DMS114 treated with DMSO at 0.1 percent for 48 hours (cell line): Measurements from ENCODE around the gene TEPSIN.
"Not testable (repeated sequence)": the region's sequence is repeated elsewhere in the genome, so short reads cannot be mapped to it uniquely, and the experiment has no call there.

ENCODE experiments used
- DNase-seq: peaks from one replicate; lab custom pipeline; 2025; ENCODE audit not compliant: unreplicated experiment; lab: John Stamatoyannopoulos, UW

TEPSIN gene

DNA sequence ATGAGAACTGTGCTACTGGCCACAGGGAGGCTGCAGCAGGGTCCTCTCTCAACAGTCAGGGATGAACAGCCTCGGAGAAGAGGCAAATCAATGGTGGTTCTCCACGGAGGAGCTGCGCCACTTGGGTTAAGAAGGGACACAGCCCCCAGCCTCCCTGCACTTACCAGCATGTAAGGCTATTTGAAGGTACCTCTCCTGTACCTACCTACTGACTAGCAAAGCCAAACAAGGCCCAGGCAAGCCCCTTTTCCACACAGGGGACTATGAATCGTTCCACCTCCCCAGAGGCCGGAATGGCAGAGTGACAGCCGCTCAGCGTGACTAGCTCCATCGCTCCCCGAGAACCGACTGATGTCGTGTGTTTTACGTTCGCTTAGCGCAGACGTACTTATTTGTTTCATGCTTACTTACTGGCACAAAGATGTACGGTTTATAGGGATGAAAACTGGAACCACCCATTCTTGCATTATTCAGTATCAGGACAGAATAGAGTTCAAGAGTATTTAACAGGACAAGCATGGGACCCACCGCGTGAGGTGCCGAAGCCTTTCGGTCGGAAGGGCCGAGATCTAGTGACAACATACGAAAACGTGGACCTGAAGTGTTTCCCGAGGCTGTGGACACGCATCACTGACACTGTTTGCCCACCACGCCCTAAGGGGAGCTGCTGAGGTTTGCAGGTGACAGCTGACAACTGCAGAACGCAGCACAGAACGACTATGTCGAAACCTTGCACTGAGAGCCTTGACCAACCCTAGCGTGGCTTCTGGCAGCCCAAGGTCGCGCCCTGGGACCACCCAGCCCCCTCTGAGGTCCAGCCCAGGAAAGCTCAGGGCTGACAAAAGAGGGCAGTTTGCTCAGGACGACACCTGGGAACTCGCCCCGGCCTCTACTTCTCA is 1.0 kb downstream of the TEPSIN start:
- no peak for DNase-seq

DNA sequence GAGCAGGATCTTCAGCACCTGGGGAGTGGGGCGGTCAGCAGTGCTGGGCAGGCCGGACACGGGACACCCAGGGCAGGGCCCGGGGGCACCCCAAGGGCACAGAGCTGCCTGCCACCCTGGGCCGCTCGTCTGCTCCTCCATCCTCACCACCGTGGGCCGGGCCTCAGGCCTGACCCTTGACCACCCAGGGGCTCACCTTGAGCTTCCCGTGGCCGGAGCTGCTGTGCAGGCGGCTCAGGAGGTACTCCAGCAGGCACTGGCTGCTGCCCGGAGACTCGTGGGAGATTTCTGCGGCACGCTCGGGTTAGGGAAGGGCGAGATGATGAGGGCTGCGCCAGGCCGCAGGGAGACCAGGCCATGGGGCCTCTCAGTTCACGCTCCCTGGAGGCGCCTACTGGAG is 2.1 kb downstream of the TEPSIN start:
- no peak for DNase-seq

DNA sequence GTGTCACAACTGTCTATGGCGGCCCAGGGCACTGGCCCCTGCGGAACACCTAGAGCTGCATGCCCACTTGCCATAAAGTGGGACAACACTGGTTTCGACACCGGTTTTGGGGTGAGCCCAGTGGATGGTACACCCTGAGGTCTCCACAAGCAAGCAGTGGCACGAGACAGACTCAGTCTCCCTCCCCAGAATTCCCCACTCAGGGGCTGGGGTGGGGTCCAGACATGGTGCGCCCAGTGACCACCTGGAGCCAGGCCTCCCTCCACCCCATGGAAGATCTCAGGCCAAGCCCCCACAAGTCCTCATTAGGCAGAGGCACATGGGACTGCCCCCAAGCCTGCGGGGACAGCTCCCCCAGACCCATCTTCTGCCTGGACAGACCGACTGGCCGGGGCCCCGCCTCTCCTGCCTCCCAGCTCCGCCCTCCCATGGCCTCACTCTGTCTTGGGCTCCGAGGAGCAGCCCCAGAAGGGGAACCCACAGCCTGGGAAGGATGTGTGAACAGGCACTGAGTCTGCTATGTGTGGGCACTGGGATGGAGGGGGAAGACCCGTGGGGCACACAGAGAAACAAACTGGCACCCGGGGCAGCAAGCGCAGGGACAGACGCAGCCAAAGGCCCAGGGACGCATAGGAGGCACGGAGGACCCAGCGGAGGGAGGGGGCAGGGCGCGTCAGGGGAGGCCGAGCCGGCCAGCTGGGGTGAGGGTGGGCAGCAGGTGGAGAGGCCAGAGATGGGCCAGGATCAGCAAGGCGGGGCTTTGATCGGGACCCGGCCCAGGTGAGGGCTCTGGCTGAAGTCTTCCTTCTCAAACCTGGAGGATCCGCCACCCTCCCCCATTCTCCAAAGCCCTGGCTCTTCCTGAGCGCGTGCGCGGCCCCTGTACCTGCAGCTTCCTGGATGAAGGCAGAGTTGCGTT is 2.8 kb downstream of the TEPSIN start:
- DNase-seq, result no peak

DNA sequence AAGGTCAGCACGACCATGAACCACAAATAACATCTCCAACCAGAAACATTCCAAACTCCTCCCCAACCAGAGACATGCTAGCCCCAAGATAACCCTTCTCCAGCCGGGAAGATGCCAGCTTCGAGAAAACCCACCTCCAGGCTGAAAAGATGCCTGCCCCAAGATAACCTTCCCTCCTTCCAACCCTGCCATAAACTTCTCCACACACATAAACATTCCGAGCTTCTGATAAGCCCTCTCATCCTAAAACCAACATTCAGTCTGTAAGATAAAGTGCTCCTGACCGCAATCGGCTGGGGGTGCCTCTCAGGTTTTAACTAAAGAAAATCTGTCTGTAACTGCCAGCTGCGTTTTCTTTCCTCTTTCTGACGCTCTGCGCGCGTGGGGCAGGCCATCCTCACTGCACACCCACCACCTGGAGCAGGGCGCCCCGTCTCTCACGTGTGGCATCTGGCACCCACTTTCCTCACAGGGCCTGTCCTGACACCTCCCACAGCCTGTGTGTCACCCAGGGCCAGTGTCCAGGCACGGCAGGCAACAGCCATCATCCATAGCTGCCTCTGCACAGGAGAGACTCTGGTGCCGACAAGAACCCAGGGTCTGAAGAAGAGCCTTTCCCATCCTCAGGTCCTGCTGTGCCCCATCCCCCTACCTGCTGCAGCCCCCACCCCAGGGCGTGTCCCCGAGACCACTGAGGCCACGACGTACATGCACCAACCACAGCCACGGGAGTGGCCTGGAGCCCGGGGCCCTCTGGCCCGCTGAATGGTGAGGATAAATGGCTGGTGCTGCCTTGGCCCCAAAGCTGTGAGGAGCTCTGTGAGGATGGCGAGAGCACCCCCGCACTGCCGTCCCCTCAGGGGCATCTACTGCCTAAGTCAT is 3.7 kb downstream of the TEPSIN start:
- no peak for DNase-seq

DNA sequence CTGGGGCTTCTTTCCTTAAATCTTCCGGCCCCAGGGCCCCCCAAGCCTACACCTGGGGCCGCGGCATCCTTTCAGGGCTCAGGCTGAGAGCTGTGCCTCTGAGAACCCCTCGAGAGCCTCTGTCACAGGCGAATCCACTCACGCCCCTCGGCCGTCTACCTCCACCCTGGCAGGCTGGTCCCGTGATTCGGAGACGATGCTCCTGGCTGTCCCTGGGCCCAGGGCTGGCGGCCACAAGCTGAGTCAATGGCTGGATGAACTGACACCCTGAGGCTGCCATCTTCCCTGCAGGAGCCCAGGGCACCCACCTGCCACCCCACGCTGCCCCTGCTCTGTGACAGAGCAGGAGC is 4.4 kb downstream of the TEPSIN start:
- no peak for DNase-seq

DNA sequence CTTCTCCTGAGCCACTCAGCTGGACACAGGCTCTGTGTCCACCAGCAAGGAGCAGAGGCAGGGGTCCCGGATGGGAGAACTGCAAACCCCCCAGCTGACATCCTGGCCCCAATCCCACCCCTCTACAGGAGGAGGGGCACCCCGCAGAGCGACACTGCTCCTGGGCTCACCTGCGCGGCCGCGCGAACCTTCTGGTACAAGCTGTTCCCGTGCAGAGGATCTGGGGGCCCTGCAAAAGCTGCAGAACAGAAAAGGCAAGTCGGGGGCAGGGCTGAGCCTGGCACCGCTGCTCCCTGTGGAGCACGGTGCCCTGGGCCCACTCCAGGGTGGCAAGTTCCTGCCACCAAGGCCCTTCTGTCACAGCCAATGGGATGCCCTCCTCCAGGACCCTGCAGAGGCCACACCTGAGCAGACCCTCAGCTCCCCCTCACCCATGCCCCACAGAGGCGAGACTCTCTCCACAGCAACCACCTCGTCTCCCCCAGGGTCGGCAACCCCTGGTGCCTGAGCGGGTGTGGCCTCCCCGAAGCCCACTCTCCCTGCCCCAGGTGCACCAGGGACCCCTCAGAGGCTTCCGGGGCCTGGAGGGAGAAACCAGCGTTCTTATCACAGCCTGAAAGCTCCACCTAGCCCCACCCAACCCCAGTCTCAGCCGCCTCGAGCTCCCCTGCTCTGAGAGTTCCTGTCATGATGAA is 4.9 kb downstream of the TEPSIN start:
- no peak for DNase-seq

DNA sequence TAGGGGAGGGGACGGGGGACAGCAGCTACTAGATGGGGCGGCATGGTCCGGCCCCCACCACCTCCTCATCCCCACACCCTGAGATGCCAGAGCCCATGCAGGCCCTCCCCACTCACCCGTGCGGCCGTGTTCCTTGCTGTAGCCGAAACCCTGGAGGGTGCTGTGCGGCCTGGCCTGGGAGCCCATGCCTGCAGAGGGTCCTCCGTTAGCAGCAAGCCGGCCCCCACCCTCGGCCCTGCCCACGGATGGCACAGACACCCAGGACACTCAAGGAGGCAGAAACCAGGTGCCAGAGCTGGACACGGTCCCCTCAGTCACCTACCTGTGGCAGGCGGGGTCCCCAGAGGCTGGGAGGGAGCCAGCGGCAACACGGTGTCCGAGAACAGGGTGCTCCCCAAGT is 5.5 kb downstream of the TEPSIN start:
- DNase-seq, result no peak

DNA sequence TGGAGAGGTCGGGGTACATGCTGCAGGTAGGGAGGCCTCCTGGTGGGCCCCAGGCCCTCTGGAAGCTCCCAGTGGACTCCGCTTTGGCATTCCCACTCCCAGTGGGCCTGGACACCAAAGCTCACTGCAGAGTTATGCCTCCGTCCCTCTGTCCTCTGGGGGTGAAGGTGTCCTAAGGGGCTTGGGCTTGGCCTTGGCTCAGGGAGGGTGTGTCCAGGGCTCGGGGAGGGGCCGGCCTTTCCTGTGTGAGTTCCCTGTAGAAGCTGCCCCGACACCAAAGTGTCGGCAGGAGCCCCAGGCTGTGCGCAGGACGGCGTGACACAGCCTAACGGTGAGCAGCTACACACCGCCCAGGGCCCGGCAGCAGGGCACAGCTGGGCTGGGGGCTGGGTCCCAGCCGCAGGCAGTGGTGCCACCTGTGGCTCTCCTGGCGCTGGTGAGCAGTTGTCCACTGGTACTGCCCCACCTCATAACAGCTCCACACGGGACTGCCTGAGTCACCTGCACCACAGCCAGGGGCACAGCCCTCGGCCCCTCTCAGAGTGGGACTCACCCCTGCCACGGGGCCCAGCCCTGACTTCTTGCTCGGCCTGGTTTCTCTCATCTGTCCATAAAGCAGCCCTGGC is 6.1 kb downstream of the TEPSIN start:
- DNase-seq, result no peak

DNA sequence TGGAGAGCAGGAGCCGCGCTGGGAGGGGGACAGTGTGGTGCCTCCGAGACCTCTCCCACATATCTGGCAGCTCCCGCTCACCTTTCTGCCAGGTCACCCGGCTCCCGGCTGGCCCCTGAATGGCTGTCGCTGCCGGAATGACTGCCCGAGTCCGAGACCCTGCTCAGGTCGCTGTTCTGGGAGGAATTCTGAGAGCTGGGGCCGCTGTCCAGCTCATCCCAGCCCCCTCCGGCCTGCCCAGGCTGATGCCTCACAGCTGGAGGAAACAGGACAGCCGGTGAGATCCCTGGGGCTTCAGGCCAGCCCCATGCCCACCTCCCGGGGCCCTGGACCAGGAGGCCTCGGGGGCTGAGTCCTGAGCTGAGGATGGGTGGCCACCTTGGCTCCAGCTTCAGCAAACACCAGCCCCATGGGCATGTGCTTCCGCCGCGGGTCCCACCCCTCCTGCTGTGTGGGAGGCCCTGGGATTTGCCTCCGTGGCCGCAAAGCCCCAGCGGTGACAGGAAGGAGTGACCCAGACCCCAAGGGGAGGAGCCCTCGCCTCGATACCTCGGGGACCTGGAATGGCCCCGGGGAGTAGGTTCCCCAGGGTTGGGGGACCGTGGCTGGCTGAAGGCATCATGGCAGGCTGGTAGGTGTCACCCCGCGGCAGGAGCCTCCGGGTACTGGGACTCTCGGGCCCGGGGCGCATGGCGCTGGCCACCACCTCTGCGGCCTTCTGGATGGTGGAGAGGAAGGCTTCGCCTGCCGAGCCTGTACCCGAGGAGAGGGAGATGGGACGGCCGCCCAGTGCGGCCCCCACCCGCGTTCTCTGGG is 6.9 kb downstream of the TEPSIN start:
- no peak for DNase-seq

DNA sequence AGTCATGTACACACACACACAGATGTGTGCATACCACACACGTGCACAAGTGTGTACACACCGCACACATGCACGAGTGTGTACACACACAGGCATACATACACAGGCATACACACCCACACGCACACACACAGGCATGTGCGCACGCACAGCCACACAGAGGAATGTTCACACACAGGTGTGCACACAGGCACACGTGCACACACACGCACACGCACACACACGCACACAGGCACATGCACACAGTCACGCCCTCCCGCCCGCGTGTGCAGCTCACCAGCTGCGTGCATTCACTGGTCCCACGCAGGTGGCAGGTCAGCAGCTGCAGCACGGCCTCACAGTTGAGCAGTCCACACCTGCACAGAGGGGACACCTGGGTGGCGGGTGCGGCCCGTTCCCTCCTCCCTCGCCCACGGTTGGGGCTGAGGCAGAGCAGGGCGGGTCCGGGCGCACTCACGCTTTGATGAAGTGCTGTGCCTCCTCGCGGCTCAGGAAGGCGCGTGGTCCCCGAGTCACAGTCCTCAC is 7.7 kb downstream of the TEPSIN start:
- no peak for DNase-seq

DNA sequence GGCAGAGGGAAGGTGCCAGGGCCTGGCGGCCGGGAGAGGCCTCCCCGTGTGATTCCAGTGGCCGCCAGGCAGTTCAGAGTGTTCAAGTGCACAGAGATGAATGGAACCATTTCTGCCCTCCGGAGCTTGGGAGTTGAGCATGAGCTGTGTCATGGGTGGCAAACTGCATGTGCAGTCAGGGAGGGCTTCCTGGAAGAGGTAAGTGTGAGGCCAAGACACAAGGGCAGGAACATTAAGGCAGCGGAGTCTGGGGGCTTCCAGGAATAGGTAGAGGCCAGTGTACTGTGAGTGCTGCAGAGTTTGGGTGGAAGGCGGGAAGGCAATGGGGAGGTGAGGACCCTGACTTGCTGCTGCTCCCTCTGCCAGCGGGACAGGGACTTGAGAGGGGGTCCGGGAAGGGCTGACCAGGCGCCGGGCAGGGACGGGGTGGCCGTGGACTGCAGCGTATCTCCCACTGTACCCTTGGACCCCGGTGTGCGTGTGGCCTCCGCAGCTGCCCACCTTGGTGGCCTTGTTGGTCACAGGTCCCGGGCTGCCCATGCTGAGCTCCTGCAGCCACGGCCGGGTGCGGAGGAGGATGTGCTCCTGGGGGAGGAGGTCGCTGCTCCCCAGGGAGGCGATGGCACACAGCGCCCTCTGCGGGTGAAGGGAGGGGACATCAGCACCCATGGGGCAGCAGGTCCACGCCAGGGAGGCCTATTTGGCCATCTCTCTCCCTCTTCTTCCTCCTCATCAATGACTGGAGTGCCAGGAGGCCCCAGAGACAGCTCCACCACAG is 8.6 kb downstream of the TEPSIN start:
- DNase-seq, result no peak

DNA sequence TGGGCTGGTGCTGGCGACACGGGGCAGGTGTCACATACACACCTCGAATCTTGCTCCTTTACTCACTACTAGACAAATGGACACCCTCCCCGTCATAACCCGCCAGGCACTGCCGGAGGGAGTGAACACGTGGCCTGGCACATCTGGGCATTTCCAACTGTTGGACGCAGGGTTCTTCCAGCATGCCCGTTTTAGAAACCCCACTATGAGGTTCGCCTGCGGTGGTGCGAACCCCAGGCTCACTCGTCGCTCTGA is 9.3 kb downstream of the TEPSIN start:
- no peak for DNase-seq

DNA sequence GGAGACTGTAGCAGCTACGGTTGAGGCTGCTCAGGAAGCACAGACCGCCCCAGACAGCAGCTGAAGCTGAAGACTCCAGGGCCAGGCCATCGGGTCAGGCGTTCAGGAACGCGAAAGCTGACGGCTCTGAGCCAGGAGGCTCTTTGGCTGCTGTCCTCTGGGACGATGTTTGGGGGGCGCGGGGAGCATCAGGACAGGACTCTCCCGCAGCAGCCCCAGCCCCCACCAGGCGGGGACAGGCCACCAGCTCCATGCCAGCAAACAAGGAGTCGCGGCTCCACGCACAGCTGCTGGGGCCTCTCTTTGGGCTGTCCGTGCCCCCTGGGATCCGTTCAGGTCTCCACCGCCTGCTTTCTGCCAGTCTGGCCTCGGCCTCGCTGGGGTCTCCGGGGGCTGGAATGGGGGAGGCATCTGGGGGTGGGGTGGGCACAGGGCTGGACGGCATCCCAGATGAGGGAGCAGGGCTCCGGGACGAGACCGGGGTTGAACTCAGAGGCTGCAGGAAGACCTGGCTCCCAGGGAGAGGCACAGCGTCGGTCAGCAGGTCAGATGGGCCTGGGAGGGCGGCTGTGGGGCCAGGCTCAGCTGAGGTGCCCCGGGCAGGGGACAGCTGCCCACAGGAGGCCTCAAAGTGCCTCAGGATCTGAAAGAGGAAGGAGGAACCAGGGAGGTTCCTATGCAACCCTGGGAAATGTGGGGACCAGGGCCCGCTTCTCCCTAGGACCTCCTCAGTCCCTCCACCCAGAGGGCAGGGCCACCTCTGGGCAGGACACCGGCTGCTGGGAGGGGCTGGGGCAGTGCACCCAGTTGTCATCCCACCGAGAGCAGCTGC is 9.8 kb downstream of the TEPSIN start:
- no peak for DNase-seq

DNA sequence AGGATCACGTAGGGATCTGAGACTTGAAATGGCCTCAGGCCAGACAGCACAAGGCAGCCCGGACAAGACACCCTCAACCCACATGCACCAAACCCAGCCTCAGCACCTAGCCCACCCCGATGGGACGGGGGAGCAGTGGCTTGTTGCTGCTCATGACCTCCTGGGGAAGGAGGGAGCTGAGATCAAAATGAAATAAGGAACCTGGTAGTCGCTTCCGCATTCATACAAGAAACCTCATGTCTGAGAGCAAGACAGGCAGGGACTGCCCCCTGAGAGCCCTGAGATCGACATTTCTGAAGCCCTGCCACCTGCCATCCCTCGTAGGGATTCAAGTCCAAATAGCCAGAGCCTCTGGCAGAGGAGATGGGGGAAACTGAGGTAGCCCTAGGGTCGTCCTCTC is 10.4 kb downstream of the TEPSIN start:
- DNase-seq, result no peak

DNA sequence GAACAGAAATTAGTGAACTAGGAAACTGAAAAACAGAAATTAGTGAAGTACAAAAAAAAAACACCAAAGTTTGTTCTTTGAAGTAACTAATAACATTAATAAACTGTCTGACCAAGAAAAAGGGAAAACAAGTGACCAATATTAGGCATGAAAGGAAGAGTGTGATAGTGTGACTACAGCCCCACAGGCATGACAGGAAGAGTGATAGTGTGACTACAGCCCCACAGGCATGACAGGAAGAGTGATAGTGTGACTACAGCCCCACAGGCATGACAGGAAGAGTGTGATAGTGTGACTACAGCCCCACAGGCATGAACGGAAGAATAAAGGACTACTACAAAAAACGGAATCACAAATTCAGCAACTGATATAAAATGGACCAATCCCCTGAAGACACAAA is 11.2 kb downstream of the TEPSIN start:
- not testable (repeated sequence) for DNase-seq

DNA sequence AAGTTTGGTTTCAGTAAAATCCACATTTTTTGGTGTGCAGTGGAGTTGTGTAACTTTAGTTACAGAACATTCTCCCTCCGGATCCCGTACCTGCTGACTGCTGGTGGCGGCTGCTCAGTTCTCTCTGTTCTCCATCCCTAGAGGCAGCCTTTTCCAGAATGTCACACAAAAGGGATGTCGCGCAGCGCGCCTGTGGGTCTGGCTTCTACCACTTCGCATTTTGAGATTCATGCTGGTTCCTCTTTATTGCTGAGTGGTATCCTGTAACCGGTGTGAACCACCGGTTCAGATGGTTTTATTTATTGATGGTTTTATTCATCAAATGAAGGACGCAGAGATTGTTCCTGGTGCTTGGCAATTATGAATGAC is 15.1 kb downstream of the TEPSIN start:
- DNase-seq, result no peak

DNA sequence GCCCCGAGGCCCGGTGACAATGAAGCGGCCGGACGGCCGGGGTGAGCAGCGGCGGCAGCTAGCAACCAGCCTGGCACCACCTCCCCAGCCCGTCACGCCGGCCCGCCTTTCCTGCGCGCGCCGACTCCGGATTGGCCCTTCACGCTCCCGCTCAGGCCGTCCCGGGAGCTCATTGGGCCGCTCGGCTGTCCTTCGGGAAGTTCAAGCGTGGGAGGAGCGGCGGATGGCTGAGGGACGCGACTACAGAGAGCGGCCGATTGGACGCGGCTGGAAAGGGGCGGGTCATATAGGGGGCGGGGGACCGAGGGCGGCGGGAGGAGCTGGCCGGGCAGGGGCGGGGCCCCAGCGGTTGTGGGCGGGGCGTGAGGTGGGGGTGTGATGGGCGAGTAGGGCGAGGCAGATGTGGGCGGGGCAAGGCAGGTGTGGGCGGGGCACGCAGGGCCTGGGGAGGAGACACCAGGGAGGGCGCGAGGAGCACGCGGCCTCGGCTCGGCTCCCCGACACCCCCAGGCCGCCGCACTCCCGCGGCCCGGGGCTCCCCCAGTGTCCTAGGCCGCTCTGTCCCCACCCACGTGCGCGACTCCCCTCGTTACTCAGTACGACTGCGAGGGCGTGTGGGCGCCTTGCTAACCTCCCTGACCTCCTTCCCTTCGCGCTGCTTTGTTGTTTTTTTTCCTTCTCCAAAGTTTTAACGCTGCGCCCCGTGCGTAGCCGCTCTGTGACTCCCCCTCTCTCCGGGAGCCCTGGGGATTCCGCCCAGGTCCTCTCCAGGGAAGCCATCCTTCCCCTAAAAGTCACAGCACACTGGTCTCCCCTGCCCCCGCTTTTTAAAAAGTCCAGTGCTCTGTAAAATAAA is 15.7 kb downstream of the TEPSIN start, which contains the start of gene CEP131:
Gene CEP131 (minus strand): TSS at position 60 of the 856 bp plus-strand sequence. CDS start 2,909 bp downstream, outside the sequence.
- DNase-seq, result peak; percentile 94
